Measurements from ENCODE around the gene ATOX1.
A peak's percentile ranks its signal among the peaks of the same experiment; 100 is the strongest.

The ATOX1 gene

GRCh38 chr5:151770383-151771258 lies 12.2 kb upstream of the ATOX1 start:
- peak; percentile 37 to 44 for DNase-seq (ENCODE audit: low read depth in 2 of 2)

GRCh38 chr5:151766975-151767374 lies 8.5 kb upstream of the ATOX1 start:
- no peak for DNase-seq (ENCODE audit: low read depth in 2 of 2)

- DNase-seq (ENCODE audit: low read depth in 2 of 2) = no peak
Observed at GRCh38 chr5:151764801-151765200, 6.4 kb upstream of the ATOX1 start.

- DNase-seq (ENCODE audit: low read depth in 2 of 2) = no peak
Observed at GRCh38 chr5:151758141-151758429, 346 bp downstream of the ATOX1 start.

GRCh38 chr5:151757233-151758140 lies 944 bp downstream of the ATOX1 start:
- DNase-seq (ENCODE audit: low read depth in 2 of 2) = no peak

- DNase-seq (ENCODE audit: low read depth in 2 of 2) = no peak
Observed at GRCh38 chr5:151755383-151755782, 3.0 kb downstream of the ATOX1 start.

- DNase-seq (ENCODE audit: low read depth in 2 of 2) = no peak
Observed at GRCh38 chr5:151751593-151751992, 6.8 kb downstream of the ATOX1 start.

- no peak for DNase-seq (ENCODE audit: low read depth in 2 of 2)
Observed at GRCh38 chr5:151751091-151751490, 7.3 kb downstream of the ATOX1 start.

- no peak for DNase-seq (ENCODE audit: low read depth in 2 of 2)
Observed at GRCh38 chr5:151750121-151750520, 8.3 kb downstream of the ATOX1 start.

GRCh38 chr5:151745071-151745705 lies 13.2 kb downstream of the ATOX1 start:
- no peak for DNase-seq (ENCODE audit: low read depth in 2 of 2)

- DNase-seq (ENCODE audit: low read depth in 2 of 2) = no peak
Observed at GRCh38 chr5:151743530-151743929, 14.9 kb downstream of the ATOX1 start.

- no peak for DNase-seq (ENCODE audit: low read depth in 2 of 2)
Observed at GRCh38 chr5:151742870-151743294, 15.5 kb downstream of the ATOX1 start.

GRCh38 chr5:151741678-151742423 lies 16.6 kb downstream of the ATOX1 start:
- DNase-seq (ENCODE audit: low read depth in 2 of 2) = no peak

GRCh38 chr5:151740958-151741373 lies 17.5 kb downstream of the ATOX1 start:
- DNase-seq (ENCODE audit: low read depth in 2 of 2) = no peak

GRCh38 chr5:151740336-151740942 lies 18.0 kb downstream of the ATOX1 start:
- DNase-seq (ENCODE audit: low read depth in 2 of 2) = peak; percentile 90 to 92

GRCh38 chr5:151739939-151740335 lies 18.5 kb downstream of the ATOX1 start:
- DNase-seq (ENCODE audit: low read depth in 2 of 2) = peak; percentile 99

GRCh38 chr5:151739395-151739794 lies 19.0 kb downstream of the ATOX1 start:
- DNase-seq (ENCODE audit: low read depth in 2 of 2) = no peak

GRCh38 chr5:151738125-151738848 lies 20.1 kb downstream of the ATOX1 start:
- DNase-seq (ENCODE audit: low read depth in 2 of 2) = no peak

- DNase-seq (ENCODE audit: low read depth in 2 of 2) = no peak
Observed at GRCh38 chr5:151737431-151737830, 21.0 kb downstream of the ATOX1 start.

- no peak for DNase-seq (ENCODE audit: low read depth in 2 of 2)
Observed at GRCh38 chr5:151735646-151736045, 22.8 kb downstream of the ATOX1 start.

GRCh38 chr5:151734064-151734408 lies 24.4 kb downstream of the ATOX1 start:
- DNase-seq (ENCODE audit: low read depth in 2 of 2) = no peak
